Globus pallidus (tissue), 1 donor: ENCODE measurements around the gene CD248.
"Not testable (repeated sequence)": the region's sequence is repeated elsewhere in the genome, so short reads cannot be mapped to it uniquely, and the experiment has no call there.

Experiments
- DNase-seq: peaks from one replicate; pipeline ENCODE4 v3.0.0-alpha.2; 2015; ENCODE audit warnings: low spot score

CD248 gene

GRCh38 chr11:66289548-66290329, 27.1 kb downstream of the CD248 start:
- DNase-seq, result no peak

- peak; percentile 99 for DNase-seq
Measured at GRCh38 chr11:66288671-66289547, 27.9 kb downstream of the CD248 start, which contains the start of gene YIF1A. YIF1A (minus strand) TSS chr11:66289143; CDS start chr11:66288985, 158 bp downstream.

GRCh38 chr11:66287889-66288670, 28.8 kb downstream of the CD248 start:
- no peak for DNase-seq

- no peak for DNase-seq
Measured at GRCh38 chr11:66287211-66287888, 29.5 kb downstream of the CD248 start.

GRCh38 chr11:66286699-66287098, 30.1 kb downstream of the CD248 start:
- DNase-seq, result no peak

GRCh38 chr11:66285250-66285947, 31.4 kb downstream of the CD248 start:
- DNase-seq, result no peak

- DNase-seq, result no peak
Measured at GRCh38 chr11:66284526-66285078, 32.2 kb downstream of the CD248 start.

GRCh38 chr11:66283461-66284105, 33.3 kb downstream of the CD248 start:
- no peak for DNase-seq

GRCh38 chr11:66282468-66283455, 34.1 kb downstream of the CD248 start:
- peak; percentile 97 for DNase-seq

- no peak for DNase-seq
Measured at GRCh38 chr11:66281776-66282467, 34.9 kb downstream of the CD248 start.

- no peak for DNase-seq
Measured at GRCh38 chr11:66281001-66281400, 35.8 kb downstream of the CD248 start.

GRCh38 chr11:66280428-66280827, 36.4 kb downstream of the CD248 start:
- no peak for DNase-seq

- no peak for DNase-seq
Measured at GRCh38 chr11:66279092-66279734, 37.6 kb downstream of the CD248 start.

GRCh38 chr11:66278363-66279091, 38.3 kb downstream of the CD248 start:
- DNase-seq, result no peak

GRCh38 chr11:66277471-66278362, 39.1 kb downstream of the CD248 start, which contains the start of gene CNIH2:
CNIH2 (plus strand) TSS chr11:66278175; CDS start chr11:66278457, 282 bp downstream.
- no peak for DNase-seq

- DNase-seq, result not testable (repeated sequence)
Measured at GRCh38 chr11:66277064-66277463, 39.8 kb downstream of the CD248 start.
